Activated CD8-positive, alpha-beta memory T cell treated with anti-CD3 and anti-CD28 coated beads, Interleukin-2, amount 10 ng/mL, durations not matched to agents 7 days and 5 days (primary cell): ENCODE measurements around the gene ATP11A. TPM values are rescaled to one million over a fixed set of nuclear protein-coding genes. Genes with fewer than 3 reads are reported as not detected.

Source experiments
- ATAC-seq: fragments of 150-1000 bp; cut with Tn5 transposase; one replicate; pipeline ENCODE4 v1.10.0; 2021; ENCODE audit warnings: moderate library complexity
- CTCF ChIA-PET: fragments of 350-600 bp; sonication (Branson Sonifier 250); formaldehyde crosslinking; loops from one replicate; lab custom pipeline; 2021; ENCODE audit warnings: antibody characterized with exemption; lab: Charles Lee
- DNase-seq: peaks from one replicate; pipeline ENCODE4 v3.0.0-alpha.2; 2020
- H3K27ac Mint-ChIP-seq: one replicate; pipeline ENCODE4 v1.8.0; 2021; ENCODE audit warnings: mild to moderate bottlenecking, mixed read lengths
- H3K27me3 Mint-ChIP-seq: one replicate; pipeline ENCODE4 v1.8.0; 2021; ENCODE audit warnings: mixed read lengths
- H3K36me3 Mint-ChIP-seq: one replicate; pipeline ENCODE4 v1.8.0; 2021; ENCODE audit warnings: mild to moderate bottlenecking, mixed read lengths
- H3K4me1 Mint-ChIP-seq: one replicate; pipeline ENCODE4 v1.8.0; 2021; ENCODE audit warnings: mixed read lengths
- H3K4me3 Mint-ChIP-seq: one replicate; pipeline ENCODE4 v1.8.0; 2021; ENCODE audit warnings: mild to moderate bottlenecking, moderate library complexity, mixed read lengths
- H3K9me3 Mint-ChIP-seq: one replicate; pipeline ENCODE4 v1.8.0; 2022; ENCODE audit warnings: low read depth, mixed read lengths
- total RNA-seq, 2 experiments: library from RNA; stranded (reverse); gene quantifications; one replicate each; pipeline ENCODE4 v1.2.3, GENCODE V29; 2021

Gene ATP11A
- total RNA-seq, 2 experiments from 2014 or later, result 40.0 to 43.5 TPM

DNA sequence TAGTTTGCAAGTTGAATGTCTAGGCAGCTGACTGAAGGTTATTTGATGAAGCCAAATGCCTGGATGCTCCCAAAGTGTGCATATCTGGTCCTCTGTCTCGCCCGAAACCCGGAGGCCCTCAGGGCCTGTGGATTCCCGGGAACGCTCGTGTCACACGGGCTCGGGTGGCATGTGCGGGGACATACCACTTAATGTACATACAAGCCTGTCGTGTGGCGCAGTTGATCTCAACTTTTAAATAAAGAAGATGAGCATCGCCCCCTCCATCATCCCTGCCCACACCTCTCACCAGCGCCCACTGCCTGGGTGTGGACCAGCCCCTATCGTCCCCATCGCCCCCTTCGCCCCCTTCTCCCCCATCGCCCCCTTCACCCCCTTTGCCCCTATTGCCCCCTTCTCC lies 33.9 kb downstream of the ATP11A start:
- ATAC-seq (no peak), DNase-seq (no peak)
- Mint-ChIP-seq H3K36me3 (no peaks in the 10 kb centered on the region), H3K27me3 (no peaks in the 10 kb centered on the region), H3K4me3 (no peak overlapping the region), H3K9me3 (no peaks in the 10 kb centered on the region), H3K4me1 (peaks cover 23% of the 10 kb centered on the region), H3K27ac (no peak overlapping the region)
- CTCF ChIA-PET, result no interaction called here

DNA sequence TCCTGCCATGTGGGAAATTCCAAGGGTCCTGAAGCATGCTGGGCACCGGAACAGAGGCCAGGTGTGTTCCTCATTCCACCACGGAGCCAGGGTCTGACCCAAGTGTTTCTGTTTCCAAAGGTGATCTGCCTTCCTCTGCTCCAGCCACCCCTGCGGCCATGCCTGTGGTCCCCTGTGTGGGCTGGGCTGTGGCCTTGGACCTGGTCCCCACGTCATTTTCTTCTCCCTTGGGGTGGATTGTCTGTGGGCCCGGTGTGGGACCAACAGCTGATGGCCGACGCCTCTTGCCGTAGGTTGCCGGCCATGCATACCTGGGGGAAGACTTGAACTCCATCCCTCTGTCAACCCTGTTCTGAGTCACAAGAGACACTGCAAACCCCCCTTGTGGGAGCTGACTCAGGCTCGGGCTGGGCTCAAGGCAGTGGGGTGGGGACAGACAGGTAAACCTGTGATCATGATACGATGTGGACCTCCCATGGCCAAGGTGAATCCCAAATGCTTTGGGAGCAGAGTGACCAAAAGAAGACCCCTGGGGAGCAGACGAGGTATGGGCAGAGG lies 35.0 kb downstream of the ATP11A start:
- CTCF ChIA-PET, result no interaction called here
- Mint-ChIP-seq H3K4me1 (peaks cover 23% of the 10 kb centered on the region), H3K36me3 (no peaks in the 10 kb centered on the region), H3K4me3 (no peak overlapping the region), H3K9me3 (no peaks in the 10 kb centered on the region), H3K27me3 (no peaks in the 10 kb centered on the region), H3K27ac (no peak overlapping the region)
- ATAC-seq (no peak), DNase-seq (no peak)

DNA sequence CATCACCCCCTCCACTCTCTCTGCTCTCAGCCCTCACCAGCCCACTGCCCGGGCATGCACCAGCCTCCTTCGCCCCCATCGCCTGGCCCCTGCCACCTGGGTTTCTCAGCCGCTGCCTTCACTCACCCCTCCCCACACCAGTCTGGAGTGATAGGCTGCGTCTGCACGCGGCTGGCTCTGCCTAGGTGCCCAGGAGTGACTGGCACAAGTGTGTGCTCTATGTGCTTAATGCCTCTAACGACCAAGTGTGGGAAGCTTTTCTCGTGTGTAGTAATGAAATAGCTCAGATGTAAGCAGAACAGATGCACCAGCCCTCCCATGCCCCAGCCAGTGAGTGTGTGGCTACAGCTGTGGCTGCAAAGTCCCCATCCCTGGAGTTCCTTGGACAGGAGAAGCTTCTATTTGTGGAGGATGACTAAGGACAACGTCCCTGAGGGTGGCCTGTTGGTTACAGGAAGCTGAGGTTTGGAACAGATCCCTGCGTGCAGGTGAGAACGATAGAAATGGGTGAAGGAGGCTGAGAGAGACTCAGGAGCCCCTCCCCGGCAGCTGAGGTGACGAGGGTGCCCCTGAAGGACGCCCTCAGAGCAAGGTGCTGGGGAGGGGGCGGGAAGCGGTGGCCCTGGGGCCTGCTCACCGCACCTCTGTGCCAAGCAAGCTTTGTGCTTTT lies 35.6 kb downstream of the ATP11A start:
- no peak for DNase-seq
- CTCF ChIA-PET, result no interaction called here
- Mint-ChIP-seq H3K36me3 (no peaks in the 10 kb centered on the region), H3K27me3 (no peaks in the 10 kb centered on the region), H3K9me3 (no peaks in the 10 kb centered on the region), H3K27ac (no peak overlapping the region), H3K4me1 (peaks cover 23% of the 10 kb centered on the region), H3K4me3 (no peak overlapping the region)
- peak; percentile 23 for ATAC-seq

DNA sequence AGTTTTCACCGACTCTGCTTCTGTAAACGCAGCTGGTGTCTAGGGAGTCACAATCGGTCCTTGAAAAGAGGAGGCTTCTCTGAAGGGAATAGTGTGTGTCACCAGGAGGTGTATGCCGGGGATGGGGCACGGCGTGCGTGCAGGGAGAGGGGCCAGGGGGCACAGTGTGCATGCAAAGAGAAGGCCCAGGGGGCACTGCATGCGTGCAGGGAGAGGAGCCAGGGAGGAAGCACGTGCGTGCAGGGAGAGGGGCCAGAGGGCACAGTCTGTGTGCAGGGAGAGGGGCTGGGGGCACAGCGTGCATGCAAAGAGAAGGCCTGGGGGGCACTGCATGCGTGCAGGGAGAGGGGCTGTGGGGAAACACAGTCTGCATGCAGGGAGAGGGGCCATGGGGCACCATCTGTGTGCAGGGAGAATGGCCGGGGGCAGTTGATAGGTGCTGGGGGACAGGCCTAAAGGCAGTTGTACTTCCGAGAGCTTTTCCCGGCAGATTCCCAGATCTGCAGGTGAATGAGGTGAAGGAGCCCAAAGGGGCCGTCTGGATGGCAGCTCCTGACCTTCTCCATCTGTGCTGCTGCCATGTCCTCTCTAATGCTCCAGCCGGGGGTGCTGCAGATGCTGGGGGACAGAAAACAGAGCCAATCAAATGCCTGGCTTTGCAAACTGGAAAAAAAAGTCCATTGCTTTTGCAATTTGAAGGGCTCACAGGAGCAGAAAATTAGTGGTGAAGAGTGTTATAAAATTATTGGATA lies 36.4 kb downstream of the ATP11A start:
- Mint-ChIP-seq H3K9me3 (no peaks in the 10 kb centered on the region), H3K4me1 (peaks cover 23% of the 10 kb centered on the region), H3K4me3 (no peak overlapping the region), H3K27ac (no peak overlapping the region), H3K27me3 (no peaks in the 10 kb centered on the region), H3K36me3 (no peaks in the 10 kb centered on the region)
- ATAC-seq (no peak), DNase-seq (no peak)
- CTCF ChIA-PET, result no interaction called here

DNA sequence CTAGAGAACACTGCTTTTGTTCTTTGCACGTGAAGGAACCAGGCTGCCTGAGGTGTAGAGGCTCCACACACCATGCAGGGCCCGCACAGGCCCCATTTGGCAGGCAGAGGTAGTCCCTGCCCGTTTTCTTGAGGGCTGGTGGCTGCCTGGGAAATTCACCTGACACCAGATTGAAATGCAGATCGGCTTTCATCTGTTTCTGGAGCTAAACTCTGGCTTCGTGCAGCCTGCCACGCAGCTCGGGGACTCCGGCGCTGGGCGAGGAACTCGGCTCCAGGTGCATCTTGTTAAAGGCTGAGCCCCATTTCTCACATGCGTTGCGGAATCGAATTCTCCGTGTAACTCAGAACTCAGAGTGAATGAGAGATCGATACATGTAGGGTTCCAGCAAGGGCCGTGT lies 37.7 kb downstream of the ATP11A start:
- no peak for DNase-seq
- H3K27ac Mint-ChIP-seq, result no peak overlapping the region
- no peaks in the 10 kb centered on the region for H3K9me3 Mint-ChIP-seq
- ATAC-seq, result no peak
- H3K36me3 Mint-ChIP-seq, result no peaks in the 10 kb centered on the region
- H3K4me3 Mint-ChIP-seq, result no peak overlapping the region
- peaks cover 19% of the 10 kb centered on the region for H3K4me1 Mint-ChIP-seq
- no peaks in the 10 kb centered on the region for H3K27me3 Mint-ChIP-seq
- CTCF ChIA-PET, result no interaction called here

GRCh38 chr13:112728375-112729126 lies 38.7 kb downstream of the ATP11A start:
- DNase-seq (no peak), ATAC-seq (no peak)
- peaks cover 18% of the 10 kb centered on the region for H3K4me1 Mint-ChIP-seq
- no peaks in the 10 kb centered on the region for H3K27me3 Mint-ChIP-seq
- no peaks in the 10 kb centered on the region for H3K36me3 Mint-ChIP-seq
- CTCF ChIA-PET, result no interaction called here
- H3K27ac Mint-ChIP-seq, result no peak overlapping the region
- H3K4me3 Mint-ChIP-seq, result no peak overlapping the region
- H3K9me3 Mint-ChIP-seq, result no peaks in the 10 kb centered on the region

GRCh38 chr13:112729408-112729807 lies 39.6 kb downstream of the ATP11A start:
- peaks cover 16% of the 10 kb centered on the region for H3K4me1 Mint-ChIP-seq
- no peak overlapping the region for H3K27ac Mint-ChIP-seq
- H3K4me3 Mint-ChIP-seq, result no peak overlapping the region
- no peak for DNase-seq
- H3K9me3 Mint-ChIP-seq, result no peaks in the 10 kb centered on the region
- H3K36me3 Mint-ChIP-seq, result no peaks in the 10 kb centered on the region
- CTCF ChIA-PET, result no interaction called here
- ATAC-seq, result no peak
- H3K27me3 Mint-ChIP-seq, result no peaks in the 10 kb centered on the region

DNA sequence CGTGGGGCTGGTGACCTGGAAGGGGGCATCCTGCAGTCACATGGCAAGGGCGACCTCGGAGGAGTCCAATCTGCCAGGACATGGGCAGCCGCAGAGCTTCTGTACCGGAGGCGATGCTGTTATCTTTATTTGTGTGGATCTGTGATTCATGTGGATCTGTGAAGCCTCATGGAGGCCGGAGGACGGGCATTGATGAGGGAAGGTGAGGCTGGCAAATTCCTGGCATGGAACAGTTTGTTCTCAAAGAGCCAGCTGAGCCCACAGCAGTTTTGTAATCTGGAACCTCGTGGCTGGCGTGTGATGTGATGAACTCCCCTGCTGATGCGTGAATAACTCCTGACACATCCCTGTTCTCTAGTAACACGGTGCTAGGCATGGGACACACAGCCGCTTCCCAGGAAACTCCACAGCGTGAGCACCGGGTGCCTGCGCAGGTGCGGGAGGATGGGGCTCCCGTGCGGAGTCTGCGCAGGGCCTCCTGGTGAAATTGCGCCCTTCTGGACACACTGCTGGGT lies 40.4 kb downstream of the ATP11A start:
- DNase-seq (no peak), ATAC-seq (no peak)
- Mint-ChIP-seq H3K36me3 (no peaks in the 10 kb centered on the region), H3K4me3 (no peak overlapping the region), H3K27ac (no peak overlapping the region), H3K9me3 (no peaks in the 10 kb centered on the region), H3K4me1 (peaks cover 10% of the 10 kb centered on the region), H3K27me3 (no peaks in the 10 kb centered on the region)
- CTCF ChIA-PET, result no interaction called here

DNA sequence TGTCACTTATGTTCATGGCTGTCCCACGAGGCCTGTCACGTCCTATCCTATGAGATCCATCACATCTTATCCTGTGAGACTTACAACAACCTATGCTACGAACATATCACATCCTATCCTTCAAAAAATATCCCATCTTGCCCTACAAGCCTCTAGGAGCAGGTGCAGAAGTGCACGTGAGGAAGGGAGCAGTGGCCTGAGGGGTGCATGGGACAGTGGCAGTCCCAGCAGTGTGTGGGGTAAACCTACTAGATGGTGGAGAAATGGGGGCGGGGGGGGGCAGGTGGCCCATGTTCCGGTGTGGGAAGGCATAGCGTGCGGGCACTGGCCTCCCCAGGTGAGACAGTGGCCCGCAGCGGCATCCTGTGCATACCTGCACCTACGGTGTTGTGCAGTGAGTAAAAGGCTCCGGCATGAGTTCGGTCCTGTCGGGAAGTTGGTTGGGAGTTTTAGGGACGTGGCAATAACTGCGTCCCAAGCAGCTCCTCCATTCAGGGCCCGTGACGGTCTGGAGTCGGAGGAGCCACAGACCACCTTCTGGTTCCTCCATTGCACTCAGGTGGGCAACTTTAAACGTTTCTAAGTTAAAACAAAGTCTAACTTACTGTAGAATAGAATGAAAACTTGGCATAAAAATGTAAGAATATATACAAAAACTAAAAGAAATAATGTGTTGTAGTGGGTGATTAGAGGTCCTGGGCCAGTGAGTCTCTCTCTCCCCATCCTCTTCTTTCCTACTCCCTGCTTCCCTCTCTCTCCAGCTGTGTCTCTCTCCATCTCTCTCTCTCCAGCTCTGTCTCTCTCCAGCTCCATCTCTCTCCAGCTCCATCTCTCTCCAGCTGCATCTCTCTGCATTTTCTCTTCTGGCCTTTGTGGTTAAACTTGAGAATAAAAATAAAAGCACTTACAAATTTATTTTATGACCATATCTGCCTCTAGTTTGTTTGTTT lies 42.1 kb downstream of the ATP11A start:
- Mint-ChIP-seq H3K9me3 (no peaks in the 10 kb centered on the region), H3K27me3 (no peaks in the 10 kb centered on the region), H3K36me3 (no peaks in the 10 kb centered on the region), H3K4me1 (no peaks in the 10 kb centered on the region), H3K27ac (no peak overlapping the region), H3K4me3 (no peak overlapping the region)
- CTCF ChIA-PET, result no interaction called here
- no peak for ATAC-seq
- no peak for DNase-seq

DNA sequence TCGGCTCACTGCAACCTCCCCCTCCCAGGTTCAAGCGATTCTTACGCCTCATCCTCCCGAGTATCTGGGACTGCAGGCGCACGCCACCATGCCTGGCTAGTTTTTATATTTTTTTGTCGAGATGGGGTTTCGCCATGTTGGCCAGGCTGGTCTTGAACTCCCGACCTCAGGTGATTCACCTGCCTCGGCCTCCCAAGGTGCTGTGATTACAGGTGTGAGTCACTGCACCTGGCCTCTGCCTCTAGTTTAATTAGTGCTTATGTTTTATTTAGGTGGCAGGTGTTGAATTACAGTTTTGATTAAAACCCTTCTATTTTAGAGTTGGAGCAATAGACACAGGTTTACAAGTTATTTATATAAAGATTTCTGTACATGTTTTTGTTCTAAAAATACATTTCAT lies 42.8 kb downstream of the ATP11A start:
- CTCF ChIA-PET, result no interaction called here
- Mint-ChIP-seq H3K36me3 (no peaks in the 10 kb centered on the region), H3K4me3 (no peak overlapping the region), H3K4me1 (no peaks in the 10 kb centered on the region), H3K27ac (no peak overlapping the region), H3K27me3 (no peaks in the 10 kb centered on the region), H3K9me3 (no peaks in the 10 kb centered on the region)
- no peak for DNase-seq
- no peak for ATAC-seq

DNA sequence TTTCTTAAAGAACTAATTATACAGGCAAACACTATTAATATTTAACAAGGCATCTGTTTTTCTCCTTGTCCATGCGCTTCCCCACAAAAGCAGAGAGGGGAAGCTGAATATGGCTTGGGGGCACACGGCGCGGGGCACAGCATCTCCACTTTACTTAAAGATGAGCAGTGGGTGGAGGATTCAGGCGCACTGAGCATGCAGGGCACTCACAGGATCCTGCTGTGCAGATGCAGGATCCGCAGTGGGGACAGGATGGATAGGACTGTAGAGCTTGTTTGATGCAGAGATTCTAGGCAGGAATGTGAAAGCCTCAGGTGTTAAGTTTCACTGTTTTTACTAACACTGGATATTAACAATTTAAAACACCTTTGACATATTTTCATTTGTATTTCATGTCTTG lies 43.3 kb downstream of the ATP11A start:
- H3K36me3 Mint-ChIP-seq, result no peaks in the 10 kb centered on the region
- no peaks in the 10 kb centered on the region for H3K4me1 Mint-ChIP-seq
- no peak overlapping the region for H3K27ac Mint-ChIP-seq
- H3K4me3 Mint-ChIP-seq, result no peak overlapping the region
- no peaks in the 10 kb centered on the region for H3K9me3 Mint-ChIP-seq
- DNase-seq, result no peak
- no peaks in the 10 kb centered on the region for H3K27me3 Mint-ChIP-seq
- no peak for ATAC-seq
- CTCF ChIA-PET, result no interaction called here

DNA sequence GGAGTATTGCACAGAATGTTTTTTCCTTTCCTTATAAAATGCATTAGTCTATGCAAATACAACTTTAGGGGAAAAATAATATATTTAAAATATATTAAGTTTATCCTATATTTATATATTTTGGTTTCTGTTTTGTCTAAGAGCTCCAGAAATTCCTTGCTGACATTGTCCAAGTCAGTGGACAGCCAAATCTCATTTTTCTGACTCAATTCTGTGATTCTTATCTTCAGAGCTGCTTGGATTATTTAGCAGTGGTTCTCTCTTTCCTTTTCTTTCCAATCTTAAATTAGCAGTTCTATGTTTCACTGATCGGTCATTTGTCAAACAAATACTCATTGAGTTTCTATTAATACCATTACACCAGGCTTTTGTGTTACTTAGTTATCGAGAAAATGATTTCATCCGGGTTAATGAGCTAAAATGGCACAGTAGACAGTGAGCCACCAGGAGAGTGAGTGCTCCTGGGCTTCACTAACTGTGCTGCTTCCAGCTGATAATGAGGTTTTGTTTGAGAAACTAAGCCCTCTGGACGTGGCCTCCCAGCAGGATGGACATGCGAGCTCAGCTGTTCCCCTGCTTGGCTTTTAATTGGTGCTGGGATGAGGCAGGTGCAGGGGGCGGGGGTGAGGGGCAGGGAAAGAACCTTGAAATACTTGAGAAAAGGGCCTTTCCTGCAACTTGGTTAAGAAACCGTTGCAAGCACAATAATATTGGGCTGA lies 44.0 kb downstream of the ATP11A start:
- H3K36me3 Mint-ChIP-seq, result no peaks in the 10 kb centered on the region
- no peak for ATAC-seq
- H3K4me3 Mint-ChIP-seq, result no peak overlapping the region
- no peaks in the 10 kb centered on the region for H3K9me3 Mint-ChIP-seq
- no peak overlapping the region for H3K27ac Mint-ChIP-seq
- no peak for DNase-seq
- H3K4me1 Mint-ChIP-seq, result no peaks in the 10 kb centered on the region
- H3K27me3 Mint-ChIP-seq, result no peaks in the 10 kb centered on the region
- CTCF ChIA-PET, result interaction anchor here (0.6 kb wide), 1 partner anchor 1392 kb away, joined by 4 read pairs; no protein-coding TSS in a partner anchor
